Stimulated activated CD8-positive, alpha-beta memory T cell treated with anti-CD3 and anti-CD28 coated beads, Interleukin-7, amount 100 ng/mL, for 24 hours (primary cell): Measurements from ENCODE around the gene RAP1GAP.

Experiments
- DNase-seq: peaks from one replicate; pipeline ENCODE4 v3.0.0-alpha.2; 2020; ENCODE audit warnings: low read depth

Gene RAP1GAP

GRCh38 chr1:21662426-21663247 is 6.5 kb downstream of the RAP1GAP start:
- no peak for DNase-seq

- DNase-seq, result no peak
Measured at GRCh38 chr1:21661886-21662285, 7.3 kb downstream of the RAP1GAP start.

GRCh38 chr1:21659924-21660326 is 9.2 kb downstream of the RAP1GAP start:
- no peak for DNase-seq

GRCh38 chr1:21659099-21659923 is 9.8 kb downstream of the RAP1GAP start:
- peak; percentile 41 for DNase-seq

GRCh38 chr1:21657456-21658190 is 11.5 kb downstream of the RAP1GAP start:
- no peak for DNase-seq

- DNase-seq, result no peak
Measured at GRCh38 chr1:21655748-21656147, 13.4 kb downstream of the RAP1GAP start.

GRCh38 chr1:21655259-21655658 is 13.9 kb downstream of the RAP1GAP start:
- no peak for DNase-seq

- DNase-seq, result no peak
Measured at GRCh38 chr1:21654209-21654608, 14.9 kb downstream of the RAP1GAP start.

GRCh38 chr1:21653744-21654100 is 15.4 kb downstream of the RAP1GAP start:
- DNase-seq, result no peak

GRCh38 chr1:21652937-21653743 is 16.0 kb downstream of the RAP1GAP start:
- DNase-seq, result no peak

- DNase-seq, result no peak
Measured at GRCh38 chr1:21652101-21652936, 16.8 kb downstream of the RAP1GAP start.

GRCh38 chr1:21651214-21652042 is 17.7 kb downstream of the RAP1GAP start:
- DNase-seq, result no peak

GRCh38 chr1:21650400-21650799 is 18.8 kb downstream of the RAP1GAP start:
- DNase-seq, result no peak

GRCh38 chr1:21649315-21649714 is 19.8 kb downstream of the RAP1GAP start:
- DNase-seq, result no peak

- no peak for DNase-seq
Measured at GRCh38 chr1:21648791-21649190, 20.4 kb downstream of the RAP1GAP start.

GRCh38 chr1:21648352-21648730 is 20.8 kb downstream of the RAP1GAP start:
- DNase-seq, result no peak

- no peak for DNase-seq
Measured at GRCh38 chr1:21647431-21648351, 21.5 kb downstream of the RAP1GAP start.

- no peak for DNase-seq
Measured at GRCh38 chr1:21645550-21645949, 23.6 kb downstream of the RAP1GAP start.

GRCh38 chr1:21644906-21645305 is 24.3 kb downstream of the RAP1GAP start:
- DNase-seq, result no peak
